HG02884 (cell line): Measurements from ENCODE around the gene ABHD6.
"Not testable (repeated sequence)": the region's sequence is repeated elsewhere in the genome, so short reads cannot be mapped to it uniquely, and the experiment has no call there.

ENCODE experiments used
- ATAC-seq: cut with Tn5 transposase; IDR thresholded peaks from one replicate; pipeline ENCODE4 v1.9.1; 2021; ENCODE audit warnings: mild to moderate bottlenecking, moderate library complexity; ENCODE audit not compliant: unreplicated experiment

ABHD6 gene

DNA sequence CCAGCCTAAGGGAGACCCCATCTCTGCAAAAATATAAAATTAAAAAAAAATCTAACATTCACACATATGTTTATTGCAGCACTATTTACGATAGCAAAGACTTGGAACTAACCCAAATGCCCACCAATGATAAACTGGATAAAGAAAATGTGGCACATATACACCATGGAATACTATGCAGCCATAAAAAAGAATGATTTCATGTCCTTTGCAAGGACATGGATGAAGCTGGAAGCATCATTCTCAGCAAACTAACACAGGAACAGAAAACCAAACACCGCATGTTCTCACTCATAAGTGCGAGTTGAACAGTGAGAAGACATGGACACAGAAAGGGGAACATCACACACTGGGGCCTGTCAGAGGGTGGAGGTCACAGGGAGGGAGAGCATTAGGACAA is 35.8 kb downstream of the ABHD6 start:
- ATAC-seq = not testable (repeated sequence)

- no peak for ATAC-seq
These were observed 36.5 kb downstream of the ABHD6 start for GRCh38 chr3:58274027-58274614.

DNA sequence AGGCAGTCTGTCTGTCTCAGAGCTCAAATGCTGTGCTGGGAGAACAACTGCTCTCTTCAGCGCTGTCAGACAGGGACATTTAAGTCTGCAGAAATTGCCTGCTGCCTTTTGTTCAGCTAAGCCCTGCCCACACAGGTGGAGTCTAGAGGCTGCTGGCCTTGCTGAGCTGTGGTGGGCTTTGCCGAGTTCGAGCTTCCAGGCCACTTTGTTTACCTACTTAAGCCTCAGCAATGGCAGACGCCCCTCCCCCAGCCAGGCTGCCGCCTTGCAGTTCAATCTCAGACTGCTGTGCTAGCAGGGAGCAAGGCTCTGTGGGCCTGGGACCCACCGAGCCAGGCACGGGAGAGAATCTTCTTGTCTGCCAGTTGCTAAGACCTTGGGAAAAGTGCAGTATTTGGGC is 43.5 kb downstream of the ABHD6 start:
- ATAC-seq = no peak

GRCh38 chr3:58285334-58285733 is 47.7 kb downstream of the ABHD6 start:
- no peak for ATAC-seq

DNA sequence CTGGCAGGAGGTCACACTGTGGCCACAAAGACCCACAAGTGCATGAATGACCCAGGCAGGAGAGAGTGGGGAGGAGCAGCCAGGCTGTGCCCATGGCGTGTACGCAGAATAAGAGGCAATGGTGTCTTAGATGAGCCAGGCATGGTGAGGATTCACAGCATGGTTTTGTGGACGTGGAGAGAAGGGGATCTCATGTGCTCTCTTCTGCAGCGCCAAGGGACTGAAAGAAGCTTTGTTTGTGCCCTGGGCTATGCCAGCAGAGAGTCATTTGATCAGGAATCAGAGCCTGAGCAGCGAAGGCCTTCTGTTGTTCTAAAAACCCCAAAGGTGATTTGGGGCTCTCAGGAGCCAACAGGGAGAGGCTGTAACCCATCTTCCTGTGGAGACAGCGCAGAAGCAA is 49.8 kb downstream of the ABHD6 start:
- no peak for ATAC-seq

DNA sequence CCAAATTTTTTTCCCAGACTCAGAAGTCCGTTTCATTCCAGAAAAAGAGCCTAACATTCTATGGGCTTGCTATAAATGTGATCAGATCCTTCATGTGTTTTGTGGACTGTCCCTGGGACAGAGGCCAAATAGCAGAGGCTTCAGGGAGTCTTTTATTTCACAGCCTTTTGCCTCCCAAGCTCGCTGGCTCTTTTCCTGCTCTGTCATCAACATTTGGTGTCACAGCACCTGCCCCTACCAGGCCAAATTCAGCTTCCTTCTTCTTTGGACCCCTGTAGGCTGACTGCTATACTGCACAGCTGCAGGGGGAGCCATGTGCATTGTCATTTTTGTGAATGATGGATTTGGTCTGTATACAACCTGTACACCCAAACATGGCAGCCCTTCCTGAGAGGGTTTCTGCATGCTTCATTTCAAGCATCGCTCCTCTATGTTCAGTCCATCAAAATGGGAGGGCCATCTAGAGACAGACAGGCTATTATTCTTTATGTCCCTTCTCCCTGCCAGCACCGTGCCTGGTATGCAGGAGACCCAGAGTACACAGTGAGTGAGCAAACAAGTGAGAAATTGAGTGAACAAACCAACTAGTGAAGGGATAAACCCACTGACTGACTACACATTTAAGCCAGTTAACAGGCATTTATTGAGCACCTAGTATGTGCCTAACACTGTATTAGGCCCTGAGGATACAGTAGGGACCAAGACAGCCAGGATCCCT is 50.6 kb downstream of the ABHD6 start:
- no peak for ATAC-seq

DNA sequence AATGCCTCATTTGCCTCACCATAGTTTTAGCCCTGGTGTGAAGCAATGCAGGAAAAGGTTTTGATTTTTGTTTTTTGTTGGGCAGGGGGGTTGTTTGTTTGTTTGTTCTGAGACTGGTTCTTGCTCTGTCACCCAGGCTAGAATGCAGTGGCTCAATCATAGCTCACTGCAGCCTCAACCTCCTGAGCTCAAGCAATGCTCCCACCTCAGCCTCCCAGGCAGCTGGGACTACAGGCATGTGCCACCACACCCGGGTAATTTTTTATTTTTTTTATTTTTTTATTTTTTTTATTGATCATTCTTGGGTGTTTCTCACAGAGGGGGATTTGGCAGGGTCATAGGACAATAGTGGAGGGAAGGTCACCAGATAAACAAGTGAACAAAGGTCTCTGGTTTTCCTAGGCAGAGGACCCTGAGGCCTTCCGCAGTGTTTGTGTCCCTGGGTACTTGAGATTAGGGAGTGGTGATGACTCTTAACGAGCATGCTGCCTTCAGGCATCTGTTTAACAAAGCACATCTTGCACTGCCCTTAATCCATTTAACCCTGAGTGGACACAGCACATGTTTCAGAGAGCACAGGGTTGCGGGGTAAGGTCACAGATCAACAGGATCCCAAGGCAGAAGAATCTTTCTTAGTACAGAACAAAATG is 51.5 kb downstream of the ABHD6 start:
- ATAC-seq = not testable (repeated sequence)

- ATAC-seq = not testable (repeated sequence)
These were observed 52.9 kb downstream of the ABHD6 start for GRCh38 chr3:58290446-58290845.

GRCh38 chr3:58291671-58292338 is 54.2 kb downstream of the ABHD6 start:
- ATAC-seq = no peak

DNA sequence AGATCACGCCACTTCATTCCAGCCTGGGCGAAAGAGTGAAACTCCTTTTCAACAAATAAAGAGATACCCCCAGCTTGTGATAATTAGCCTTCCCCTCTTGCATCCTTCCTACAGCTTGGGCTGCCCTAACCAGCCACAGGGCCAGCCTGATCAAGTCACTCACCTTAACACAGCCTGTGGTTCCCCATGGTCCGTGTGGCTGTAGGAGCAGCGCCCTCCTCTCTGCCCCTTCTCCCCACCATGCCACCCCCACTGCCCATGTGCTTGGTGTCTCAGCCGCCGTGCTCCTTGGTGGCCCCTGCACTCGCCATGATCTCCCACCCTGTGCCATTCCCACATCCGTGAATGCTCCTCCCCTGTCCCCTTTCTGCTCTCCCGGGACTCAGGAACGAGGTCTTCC is 55.3 kb downstream of the ABHD6 start:
- no peak for ATAC-seq

GRCh38 chr3:58293516-58293915 is 55.9 kb downstream of the ABHD6 start:
- ATAC-seq = no peak

DNA sequence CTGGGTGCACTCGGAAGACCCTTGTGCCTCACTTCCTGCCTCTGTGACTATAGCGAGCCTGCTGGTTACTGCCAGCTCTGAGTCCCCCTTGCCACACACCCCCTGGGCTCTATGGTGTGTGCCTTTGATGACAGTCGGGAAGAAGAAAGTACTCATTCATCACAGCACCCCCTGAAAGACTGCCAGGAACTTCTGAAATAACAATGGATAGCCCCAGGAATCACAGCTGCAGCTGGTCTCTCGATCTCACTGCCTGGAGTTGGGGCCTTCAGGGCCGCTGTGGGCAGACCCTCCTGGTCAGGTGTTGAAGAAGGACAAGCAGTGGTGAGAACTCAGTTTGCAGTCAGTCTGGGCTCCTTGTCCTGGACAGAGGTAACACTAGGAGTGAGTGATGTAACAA is 58.7 kb downstream of the ABHD6 start:
- ATAC-seq = no peak

GRCh38 chr3:58296843-58297242 is 59.3 kb downstream of the ABHD6 start:
- no peak for ATAC-seq

- no peak for ATAC-seq
These were observed 60.6 kb downstream of the ABHD6 start for GRCh38 chr3:58298190-58298589.

DNA sequence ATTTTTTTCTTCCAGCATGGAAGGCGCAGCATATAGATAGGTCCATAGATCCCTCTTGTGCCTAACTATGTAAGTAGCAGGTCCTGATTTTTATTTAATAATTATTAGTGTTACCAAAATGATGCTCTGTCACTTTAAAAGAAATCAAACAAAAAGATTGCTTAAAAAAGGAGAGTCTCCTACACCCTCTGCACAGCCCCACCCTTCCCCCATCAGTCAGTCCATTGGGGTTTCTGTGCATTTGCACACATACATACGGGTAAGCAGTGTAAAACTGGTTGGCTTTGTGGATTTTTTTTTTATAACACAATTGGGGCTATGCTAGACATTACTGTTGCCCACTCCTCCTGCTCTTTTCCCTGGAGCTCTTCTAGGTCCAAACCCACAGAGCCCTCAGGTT is 61.5 kb downstream of the ABHD6 start:
- ATAC-seq = no peak

GRCh38 chr3:58299839-58300516 is 62.4 kb downstream of the ABHD6 start:
- no peak for ATAC-seq

GRCh38 chr3:58305882-58306711 is 68.5 kb downstream of the ABHD6 start, which contains the start of the genes HTD2 and RPP14:
Gene HTD2 (plus strand): TSS chr3:58306520. CDS start chr3:58317614, 11,094 bp downstream.
Gene RPP14 (plus strand): TSS chr3:58306245. CDS start chr3:58310330, 4,085 bp downstream.
- peak; percentile 77 for ATAC-seq

- ATAC-seq = no peak
These were observed 70.1 kb downstream of the ABHD6 start for GRCh38 chr3:58307639-58308215.

GRCh38 chr3:58308728-58309127 is 71.1 kb downstream of the ABHD6 start:
- no peak for ATAC-seq

- no peak for ATAC-seq
These were observed 80.2 kb downstream of the ABHD6 start for GRCh38 chr3:58317811-58318210.
